K562 (cell line): ENCODE data around the gene SMC5. TPM values are rescaled to one million over a fixed set of nuclear protein-coding genes. Genes with fewer than 3 reads are reported as not detected.
A peak's percentile ranks its signal among the peaks of the same experiment; 100 is the strongest.

Experiments used
- ADNP ChIP-seq: fragments of 200-800 bp; sonication (Bioruptor generic); IDR thresholded peaks from 2 replicates; pipeline ENCODE4 v1.6.1; 2016; ENCODE audit warnings: missing genetic modification characterization, missing compliant biosample characterization
- BDP1 ChIP-seq: IDR thresholded peaks from 3 replicates; pipeline ENCODE4 v1.6.1; 2011; ENCODE audit not compliant: insufficient read length, insufficient read depth
- BRF1 ChIP-seq: IDR thresholded peaks from 3 replicates; pipeline ENCODE4 v1.6.1; 2011; ENCODE audit warnings: borderline replicate concordance, mild to moderate bottlenecking; ENCODE audit not compliant: insufficient read length; ENCODE audit errors: extremely low read depth
- EWSR1 ChIP-seq: fragments of 450-650 bp; IDR thresholded peaks from 2 replicates; pipeline ENCODE4 v1.6.1; 2018; ENCODE audit warnings: borderline replicate concordance, mild to moderate bottlenecking, low read depth, moderate library complexity; ENCODE audit not compliant: partially characterized antibody
- HDAC3 ChIP-seq: fragments of 450-650 bp; IDR thresholded peaks from 2 replicates; pipeline ENCODE4 v1.6.1; 2018; ENCODE audit warnings: borderline replicate concordance, mild to moderate bottlenecking, moderate library complexity; ENCODE audit not compliant: partially characterized antibody
- HDAC6 ChIP-seq: IDR thresholded peaks from 2 replicates; pipeline ENCODE4 v1.6.1; 2012; ENCODE audit warnings: low read depth, mild to moderate bottlenecking, control low read depth, inconsistent platforms, low read length, moderate library complexity
- HOMEZ ChIP-seq: fragments of 250-450 bp; sonication (Bioruptor Pico); IDR thresholded peaks from 2 replicates; pipeline ENCODE4 v1.4.0; 2020; ENCODE audit warnings: mild to moderate bottlenecking, moderate library complexity
- KLF1 ChIP-seq: fragments of 450-650 bp; IDR thresholded peaks from 2 replicates; pipeline ENCODE4 v1.6.1; 2016; ENCODE audit warnings: missing genetic modification characterization, missing compliant biosample characterization
- NFE2 ChIP-seq: IDR thresholded peaks from 2 replicates; pipeline ENCODE4 v1.6.1; 2014; ENCODE audit warnings: antibody characterized with exemption, low read depth
- NFIC ChIP-seq: fragments of 450-650 bp; IDR thresholded peaks from 2 replicates; pipeline ENCODE4 v1.6.1; 2017; ENCODE audit warnings: mild to moderate bottlenecking, inconsistent platforms
- RBM17 ChIP-seq: fragments of 200-400 bp; formaldehyde crosslinking; IDR thresholded peaks from 2 replicates; pipeline ENCODE4 v1.6.1; 2017; ENCODE audit warnings: low read depth, mild to moderate bottlenecking, low read length, borderline replicate concordance
- SOX6 ChIP-seq: fragments of 450-650 bp; IDR thresholded peaks from 2 replicates; pipeline ENCODE4 v1.6.1; 2014; ENCODE audit warnings: mild to moderate bottlenecking
- SREBF1 ChIP-seq: fragments of 150-350 bp; IDR thresholded peaks from 2 replicates; pipeline ENCODE4 v1.6.1; 2014; ENCODE audit warnings: antibody characterized with exemption, low read depth, low read length, borderline replicate concordance
- SRF ChIP-seq, 2 experiments: fragments of 250-450, 450-650 bp in 1 of 2; sonication (Bioruptor Pico) in 1 of 2; sonication (generic) in 1 of 2; formaldehyde crosslinking; IDR thresholded peaks; 2 replicates each; pipeline versions ENCODE4 v1.5.0 to v1.5.1; 2020 to 2022; ENCODE audit warnings: mild to moderate bottlenecking in 1 of 2, missing genetic modification reagents in 1 of 2
- SRSF7 ChIP-seq: fragments of 200-400 bp; formaldehyde crosslinking; optimal IDR thresholded peaks from 2 replicates; pipeline ENCODE3; 2017; ENCODE audit warnings: mild to moderate bottlenecking, low read depth, low read length
- THAP12 ChIP-seq: fragments of 250-450 bp; sonication (Bioruptor Pico); IDR thresholded peaks from 2 replicates; pipeline ENCODE4 v1.9.0; 2021; ENCODE audit warnings: mild to moderate bottlenecking, inconsistent platforms
- ZBTB26 ChIP-seq: fragments of 450-650 bp; formaldehyde crosslinking; IDR thresholded peaks from 2 replicates; pipeline ENCODE4 v1.4.0; 2022; ENCODE audit warnings: missing genetic modification characterization
- ZC3H4 ChIP-seq: sonication (generic); formaldehyde crosslinking; IDR thresholded peaks from 2 replicates; pipeline ENCODE4 v1.9.0; 2021; ENCODE audit warnings: missing genetic modification reagents, borderline replicate concordance
- ZNF398 ChIP-seq: fragments of 250-450 bp; sonication (Bioruptor Pico); IDR thresholded peaks from 2 replicates; pipeline ENCODE4 v1.8.0; 2021; ENCODE audit warnings: moderate library complexity, mild to moderate bottlenecking, inconsistent platforms
- polyA plus RNA-seq, 8 experiments: library from polyadenylated mRNA; depleted of rRNA in 4 of 8; stranded (reverse) in 5 of 8; unstranded in 3 of 8; fragments of >200 nt; fragmentation: Nextera tagmentation in 2 of 8; fragmentation: Illumina TruSeq in 1 of 8; extraction: Ambion mirVana in 2 of 8; extraction: Trizol in 1 of 8; gene quantifications; 2 replicates each; pipeline versions ENCODE4 v1.2.1 to v1.2.3, GENCODE V29; 2011 to 2014; ENCODE audit warnings: inconsistent platforms in 1 of 8, missing spikeins in 1 of 8
- total RNA-seq, 7 experiments: library from RNA; depleted of rRNA in 6 of 7; stranded (reverse); fragments of >200 nt in 6 of 7; fragmentation: Illumina TruSeq in 2 of 7; extraction: Trizol in 2 of 7; gene quantifications; 2 replicates each; pipeline versions ENCODE4 v1.2.1 to v1.2.3, GENCODE V29; 2011 to 2021; ENCODE audit warnings: low replicate concordance in 1 of 7
- TF ChIP-seq, protein P1 (sequence below): fragments of 250-450 bp; sonication (Bioruptor Pico); IDR thresholded peaks from 2 replicates; pipeline ENCODE4 v1.8.0; 2022; ENCODE audit warnings: moderate library complexity, mild to moderate bottlenecking, inconsistent platforms
- TF ChIP-seq, protein P2 (sequence below): fragments of 450-650 bp; conservative IDR thresholded peaks from 2 replicates; pipeline ENCODE4 v1.6.1; 2016; ENCODE audit warnings: missing genetic modification characterization, low read depth, mild to moderate bottlenecking, missing compliant biosample characterization, moderate library complexity

SMC5 gene
- total and polyA plus RNA-seq, 9 of the 15 experiments (the other 6 are each of a cell fraction or from before 2014, with no cell fraction given): 3.5 to 43.2 (median 21.4) TPM

- TF ChIP-seq HOMEZ (no peak), ZC3H4 (CRISPR knock-in tag) (no peak), BDP1 (no peak), SRSF7 (no peak), SRF (CRISPR knock-in tag; IDR thresholded peaks at IDR 0.05) (no peak), ZBTB26 (CRISPR knock-in tag) (no peak), EWSR1 (no peak), SREBF1 (no peak), NFIC (peak; percentile 85), THAP12 (CRISPR knock-in tag) (no peak), BRF1 (no peak), KLF1 (tag) (no peak), RBM17 (no peak), HDAC6 (no peak), HDAC3 (peak; percentile 87), SOX6 (peak; percentile 98), NFE2 (peak; percentile 18; the same call in 1 of the 2 replicates), ADNP (tag) (no peak), ZNF398 (CRISPR knock-in tag) (no peak)
- TF ChIP-seq, protein P1, sequence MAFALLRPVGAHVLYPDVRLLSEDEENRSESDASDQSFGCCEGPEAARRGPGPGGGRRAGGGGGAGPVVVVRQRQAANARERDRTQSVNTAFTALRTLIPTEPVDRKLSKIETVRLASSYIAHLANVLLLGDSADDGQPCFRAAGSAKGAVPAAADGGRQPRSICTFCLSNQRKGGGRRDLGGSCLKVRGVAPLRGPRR (CRISPR knock-in tag): no peak
- TF ChIP-seq, protein P2, sequence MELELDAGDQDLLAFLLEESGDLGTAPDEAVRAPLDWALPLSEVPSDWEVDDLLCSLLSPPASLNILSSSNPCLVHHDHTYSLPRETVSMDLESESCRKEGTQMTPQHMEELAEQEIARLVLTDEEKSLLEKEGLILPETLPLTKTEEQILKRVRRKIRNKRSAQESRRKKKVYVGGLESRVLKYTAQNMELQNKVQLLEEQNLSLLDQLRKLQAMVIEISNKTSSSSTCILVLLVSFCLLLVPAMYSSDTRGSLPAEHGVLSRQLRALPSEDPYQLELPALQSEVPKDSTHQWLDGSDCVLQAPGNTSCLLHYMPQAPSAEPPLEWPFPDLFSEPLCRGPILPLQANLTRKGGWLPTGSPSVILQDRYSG (tag): no peak
These were observed 139.4 kb downstream of the SMC5 start (continued) for GRCh38 chr9:70398145-70398556.
